Iris pigment epithelial cell (primary cell): ENCODE results near the gene MB21D2.
A peak's percentile ranks its signal among the peaks of the same experiment; 100 is the strongest.
"Not testable (repeated sequence)": the region's sequence is repeated elsewhere in the genome, so short reads cannot be mapped to it uniquely, and the experiment has no call there.

Experiments
- DNase-seq: peaks from one replicate; pipeline ENCODE4 v3.0.0-alpha.2; 2011; ENCODE audit warnings: low read depth

MB21D2 gene

DNA sequence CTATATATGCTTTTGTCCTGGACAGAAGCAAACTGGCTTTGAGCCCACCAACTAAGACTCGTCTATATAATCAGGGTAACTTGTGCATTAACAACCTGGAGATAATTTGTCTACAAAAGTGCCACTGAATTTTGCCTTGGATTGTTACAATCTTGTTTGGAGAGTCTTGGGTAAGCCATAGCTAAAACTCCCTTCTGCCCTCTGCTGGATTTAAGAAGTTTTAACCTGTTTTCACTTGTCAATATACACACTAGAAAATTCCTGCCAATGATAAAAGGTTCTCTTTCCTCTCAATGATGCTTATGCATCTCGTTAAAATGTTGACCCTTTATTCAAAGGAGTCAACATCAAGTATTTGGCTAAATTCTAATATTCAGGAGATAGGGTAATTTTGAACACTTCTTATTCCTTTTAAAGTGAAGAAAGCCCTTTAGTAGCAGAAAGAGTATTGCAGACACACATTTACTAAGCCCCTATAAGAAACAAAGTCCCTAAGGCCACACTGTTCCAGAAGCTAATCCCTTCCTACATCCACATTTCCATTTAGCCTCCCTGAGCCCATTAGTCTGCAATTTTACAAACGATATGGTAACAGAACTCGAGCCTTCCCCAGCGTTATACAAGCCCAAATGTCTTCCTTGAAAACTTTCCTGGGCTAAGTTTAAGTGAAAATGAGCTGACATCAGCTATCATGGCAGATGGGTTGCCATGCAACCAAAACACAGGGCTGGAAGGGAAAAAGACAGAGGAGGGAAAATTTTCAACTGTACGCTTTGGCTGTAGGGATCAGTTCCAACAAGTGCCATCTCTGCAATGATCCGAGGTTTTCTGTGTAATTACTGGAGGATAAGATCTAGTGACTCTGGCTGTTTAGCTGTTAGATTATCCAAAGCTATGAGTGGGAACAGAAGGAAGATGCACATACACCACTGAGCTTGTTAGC is 114.4 kb downstream of the MB21D2 start:
- DNase-seq: peak; percentile 67

DNA sequence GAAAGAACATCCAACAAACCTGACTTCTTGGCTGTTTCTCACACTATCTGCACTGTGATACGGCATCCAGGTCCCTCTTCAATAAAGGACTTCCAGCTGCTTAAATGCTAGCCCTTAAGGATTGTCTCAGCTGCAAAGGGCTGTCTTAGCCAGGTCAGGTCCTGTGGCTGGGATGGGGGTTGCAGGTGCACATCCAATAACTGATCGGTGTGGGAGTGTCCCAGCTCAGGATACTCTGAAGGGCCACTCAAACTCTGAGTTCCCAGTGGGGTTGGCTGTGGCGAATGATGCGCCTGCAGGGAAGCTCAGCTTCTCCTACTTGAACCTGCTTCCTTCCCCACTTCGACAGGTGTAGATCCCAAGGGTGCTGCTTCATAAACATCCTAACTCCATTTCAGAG is 115.7 kb downstream of the MB21D2 start:
- DNase-seq: no peak

DNA sequence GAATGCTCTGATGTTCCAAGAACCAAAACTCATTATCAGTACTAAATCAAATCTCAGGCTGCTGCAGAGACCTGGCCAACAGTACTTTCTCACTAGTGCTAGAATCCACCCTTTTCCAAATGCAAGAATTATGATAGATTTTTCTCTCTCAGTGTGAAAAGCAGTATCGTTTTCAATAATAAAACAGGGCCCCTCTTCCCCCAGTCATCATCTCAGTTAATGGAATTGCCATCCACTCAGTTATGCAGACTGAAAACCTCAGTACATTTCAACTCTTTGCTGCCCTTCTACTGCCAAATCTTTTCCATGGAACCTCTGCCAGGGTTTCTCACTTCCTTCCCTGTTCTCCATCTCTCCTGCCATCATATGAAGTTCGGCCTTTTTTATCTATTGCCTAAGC is 117.9 kb downstream of the MB21D2 start:
- no peak for DNase-seq

DNA sequence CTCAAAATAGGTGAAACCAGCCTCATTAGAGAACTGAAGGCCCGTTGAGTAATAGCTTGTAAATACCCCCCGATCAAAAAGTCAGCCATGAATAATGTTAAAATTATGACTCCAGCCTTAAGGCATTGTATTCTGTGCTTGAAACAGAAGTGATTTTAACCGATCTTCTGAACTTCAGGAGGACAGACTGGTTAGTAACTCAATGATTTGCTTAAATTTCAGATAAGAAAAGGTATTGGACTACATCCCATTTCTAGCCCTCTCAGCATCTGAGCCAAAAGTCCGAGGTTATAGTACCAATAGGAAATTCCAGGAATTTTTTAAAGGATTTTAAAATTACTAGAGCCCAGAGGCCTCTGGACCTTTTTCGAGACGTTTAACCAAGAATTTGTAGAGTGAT is 122.6 kb downstream of the MB21D2 start:
- no peak for DNase-seq

DNA sequence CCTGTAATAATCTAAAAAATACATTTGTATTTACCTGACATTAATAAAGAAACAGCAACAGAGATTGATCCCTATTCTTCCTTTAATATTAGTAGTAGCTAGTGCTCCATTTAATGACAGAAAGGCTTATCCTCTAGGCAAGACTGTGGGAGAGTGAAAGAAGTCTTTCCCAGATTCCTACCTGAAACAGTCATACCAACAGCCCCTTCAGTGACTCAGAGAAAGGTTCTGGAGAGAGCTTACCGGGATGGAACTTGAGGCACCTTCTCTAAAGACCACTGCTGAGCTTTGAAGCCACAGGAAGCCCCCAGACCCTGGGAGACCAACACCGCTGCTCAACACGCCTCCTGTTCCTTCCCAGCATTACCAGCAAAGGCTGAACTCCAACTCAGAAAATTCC is 123.4 kb downstream of the MB21D2 start:
- DNase-seq: no peak

DNA sequence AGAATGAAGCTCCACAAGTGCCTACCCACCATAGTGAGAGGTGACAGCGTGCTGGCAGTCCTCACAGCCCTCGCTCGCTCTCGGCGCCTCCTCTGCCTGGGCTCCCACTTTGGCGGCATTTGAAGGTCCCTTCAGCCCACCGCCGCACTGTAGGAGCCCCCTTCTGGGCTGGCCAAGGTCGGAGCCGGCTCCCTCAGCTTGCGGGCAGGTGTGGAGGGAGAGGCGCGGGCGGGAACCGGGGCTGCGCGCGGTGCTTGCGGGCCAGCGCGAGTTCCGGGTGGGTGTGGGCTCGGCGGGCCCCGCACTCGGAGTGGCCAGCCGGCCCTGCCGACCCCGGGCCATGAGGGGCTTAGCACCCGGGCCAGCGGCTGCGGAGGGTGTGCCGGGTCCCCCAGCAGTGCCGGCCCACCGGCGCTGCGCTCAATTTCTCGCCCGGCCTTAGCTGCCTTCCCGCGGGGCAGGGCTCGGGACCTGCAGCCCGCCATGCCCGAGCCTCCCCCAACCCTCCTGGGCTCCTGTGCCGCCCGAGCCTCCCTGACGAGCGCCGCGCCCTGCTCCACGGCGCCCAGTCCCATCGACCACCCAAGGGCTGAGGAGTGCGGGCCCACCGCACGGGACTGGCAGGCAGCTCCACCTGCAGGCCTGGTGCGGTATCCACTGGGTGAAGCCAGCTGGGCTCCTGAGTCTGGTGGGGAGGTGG is 128.7 kb downstream of the MB21D2 start:
- not testable (repeated sequence) for DNase-seq

DNA sequence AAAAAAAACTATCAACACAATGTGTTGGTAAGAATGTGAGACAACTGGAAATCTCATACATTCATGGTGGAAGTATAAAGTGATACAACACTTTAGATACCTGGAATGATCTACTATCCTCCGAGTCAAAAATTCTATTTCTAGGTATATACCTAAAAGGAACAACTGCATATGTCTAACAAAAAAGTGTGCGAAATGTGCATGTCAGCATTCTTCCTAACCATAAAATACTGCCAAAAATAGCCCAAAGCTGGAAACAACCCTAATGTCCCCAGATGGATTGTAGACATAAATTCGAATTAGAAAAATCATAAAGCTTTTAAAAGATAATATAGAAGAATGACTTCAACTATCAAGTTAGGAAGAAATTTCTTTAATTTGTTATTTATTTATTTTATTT is 139.1 kb downstream of the MB21D2 start:
- no peak for DNase-seq

DNA sequence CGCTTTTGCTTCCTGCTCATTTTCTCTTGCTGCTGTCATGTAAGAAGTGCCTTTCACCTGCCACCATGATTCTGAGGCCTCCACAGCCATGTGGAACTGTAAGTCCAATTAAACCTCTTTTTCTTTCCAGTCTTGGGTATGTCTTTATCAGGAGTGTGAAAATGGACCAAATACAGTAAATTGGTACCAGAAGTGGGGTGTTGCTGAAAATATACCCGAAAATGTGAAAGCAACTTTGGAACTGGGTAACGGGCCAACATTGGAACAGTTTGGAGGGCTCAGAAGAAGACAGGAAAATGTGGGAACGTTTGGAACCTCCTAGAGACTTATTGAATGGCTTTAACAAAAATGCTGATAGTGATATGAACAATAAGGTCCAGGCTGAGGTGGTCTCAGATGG is 143.3 kb downstream of the MB21D2 start:
- DNase-seq: not testable (repeated sequence)

DNA sequence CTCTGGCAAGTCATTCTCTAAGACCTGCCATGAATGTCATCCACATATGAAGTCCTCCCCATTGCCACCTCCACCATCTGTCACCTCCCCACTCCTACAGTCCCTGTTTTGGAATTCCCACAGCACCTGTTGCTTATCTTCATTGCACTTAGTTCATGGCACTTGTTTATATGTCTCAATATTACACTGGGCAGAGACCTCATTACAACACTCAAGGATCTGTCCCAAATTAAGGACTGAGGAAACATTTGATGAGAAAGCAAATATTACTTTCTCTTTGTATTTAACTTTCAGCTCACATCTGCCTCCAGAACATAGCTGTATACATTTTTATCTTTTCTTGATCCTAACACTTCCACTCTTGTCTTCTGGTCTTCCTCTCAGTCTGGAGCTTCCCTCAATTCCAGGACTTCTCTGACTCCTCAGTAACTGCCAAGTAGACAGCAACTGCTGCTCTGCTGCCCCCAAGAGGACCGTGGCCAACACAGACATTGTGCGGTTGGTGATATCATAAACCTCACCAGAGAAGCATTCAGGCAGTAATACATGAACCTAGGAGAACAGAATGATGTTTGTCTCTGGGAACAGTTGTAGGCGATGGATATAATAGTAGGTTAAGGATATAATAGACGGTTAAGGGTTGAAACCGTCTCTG is 145.3 kb downstream of the MB21D2 start:
- peak; percentile 41 for DNase-seq

DNA sequence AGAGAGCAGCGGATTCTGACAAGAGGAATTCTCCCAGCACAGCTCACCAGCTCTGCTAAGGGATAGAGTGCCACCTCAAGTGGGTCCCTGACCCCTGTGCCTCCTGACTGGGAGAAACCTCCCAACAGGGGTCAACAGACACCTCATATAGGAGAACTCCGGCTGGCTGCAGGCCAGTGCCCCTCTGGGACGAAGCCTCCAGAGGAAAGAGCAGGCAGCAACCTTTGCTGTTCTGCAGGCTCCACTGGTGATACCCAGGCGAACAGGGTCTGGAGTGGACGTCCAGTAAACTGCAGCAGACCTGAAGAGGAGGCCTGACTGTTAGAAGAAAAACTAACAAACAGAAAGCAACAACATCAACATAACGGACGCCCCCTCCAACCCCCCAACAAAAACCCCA is 159.0 kb downstream of the MB21D2 start:
- DNase-seq: no peak

DNA sequence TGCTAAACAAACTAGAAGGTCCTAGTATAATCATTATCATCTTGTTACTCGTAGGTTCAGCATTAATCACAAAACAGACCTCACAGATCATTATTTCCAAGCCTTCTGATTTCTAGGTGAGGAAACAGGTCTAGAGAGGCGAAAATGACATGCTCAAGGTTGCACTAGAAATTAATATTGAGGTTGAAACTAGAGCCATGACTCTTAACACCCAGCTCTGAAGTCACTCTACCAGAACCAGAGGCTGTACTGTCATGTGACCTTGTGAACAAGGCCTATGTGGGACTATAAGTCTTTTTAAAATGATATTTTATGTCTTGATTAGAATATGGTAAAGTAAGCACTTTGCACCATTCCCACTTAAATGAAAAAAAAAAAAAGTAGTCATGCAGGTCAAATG is 166.5 kb downstream of the MB21D2 start:
- DNase-seq: no peak

DNA sequence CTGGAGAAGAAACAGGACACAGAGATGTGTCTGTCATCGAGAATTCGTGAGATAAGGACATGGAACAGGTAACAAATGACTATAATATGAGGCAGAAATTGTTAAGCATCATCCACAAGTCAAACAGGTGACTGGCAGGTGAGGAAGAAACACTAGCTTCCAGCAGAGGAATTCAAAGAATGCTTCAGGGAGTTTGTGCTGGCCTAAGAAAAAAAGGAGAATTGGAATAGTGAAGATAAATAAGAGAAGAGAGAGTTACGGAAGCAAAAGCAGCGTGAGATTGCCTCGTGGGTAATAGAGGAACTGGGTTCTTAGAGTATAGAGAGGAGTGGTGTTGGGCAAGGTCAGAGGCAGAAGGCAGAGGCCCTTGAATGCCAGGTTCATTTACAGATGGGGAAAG is 167.5 kb downstream of the MB21D2 start:
- DNase-seq: no peak

DNA sequence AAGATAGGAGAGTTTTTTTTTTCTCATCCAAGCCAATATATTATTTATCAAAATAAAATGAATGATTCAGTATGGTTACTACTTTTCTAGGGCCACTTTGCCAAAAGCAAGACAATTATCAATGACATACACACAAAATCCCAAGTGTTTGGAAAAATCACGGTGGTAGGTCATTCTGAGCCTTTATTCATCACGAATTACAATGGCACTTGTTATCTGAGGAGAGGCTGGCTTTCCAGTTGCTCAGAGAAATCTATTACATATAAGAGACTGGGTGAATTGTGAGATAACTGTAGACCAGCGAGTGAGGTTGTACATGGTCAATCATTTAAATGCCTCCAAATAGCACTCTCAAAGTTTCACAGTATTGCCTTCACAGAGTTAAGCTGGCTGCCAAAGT is 169.9 kb downstream of the MB21D2 start:
- no peak for DNase-seq

DNA sequence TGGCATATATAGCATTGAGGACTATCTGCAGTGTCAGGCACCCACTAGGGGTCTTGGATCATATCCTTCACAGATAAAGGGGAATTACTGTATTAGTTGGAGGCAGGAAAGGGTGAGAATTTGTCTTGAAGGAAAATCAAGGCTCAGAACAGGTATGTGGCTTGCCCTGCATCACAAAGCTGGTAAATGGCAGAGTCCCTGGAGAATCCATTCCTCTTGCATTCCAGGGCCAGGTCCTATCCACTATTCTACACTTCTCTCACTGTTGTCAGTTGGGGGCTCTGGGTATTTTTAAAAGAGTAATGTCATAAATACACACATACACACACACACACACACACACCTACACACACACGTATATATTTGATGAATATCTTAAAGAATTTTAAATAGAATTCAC is 170.5 kb downstream of the MB21D2 start:
- no peak for DNase-seq
